ENCODE measurements around the gene SULT4A1. TPM values are rescaled to one million over a fixed set of nuclear protein-coding genes. Genes with fewer than 3 reads are reported as not detected.

Gene SULT4A1, protein sequence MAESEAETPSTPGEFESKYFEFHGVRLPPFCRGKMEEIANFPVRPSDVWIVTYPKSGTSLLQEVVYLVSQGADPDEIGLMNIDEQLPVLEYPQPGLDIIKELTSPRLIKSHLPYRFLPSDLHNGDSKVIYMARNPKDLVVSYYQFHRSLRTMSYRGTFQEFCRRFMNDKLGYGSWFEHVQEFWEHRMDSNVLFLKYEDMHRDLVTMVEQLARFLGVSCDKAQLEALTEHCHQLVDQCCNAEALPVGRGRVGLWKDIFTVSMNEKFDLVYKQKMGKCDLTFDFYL
- polyA plus RNA-seq (2011; rRNA removed), result 0.15 and 0.39 TPM in 2 replicates
- 0.14 and 0.67 TPM in 2 replicates for polyA minus RNA-seq (2011; rRNA and poly(A)+ RNA removed)

- H3K36me3 ChIP-seq (ENCODE audit: control insufficient read depth, insufficient read depth, low read length), result no peaks in the 10 kb centered on the region
- CTCF ChIA-PET, result interaction anchor here (1.6 kb wide), 1 partner anchor 23 kb away, joined by 5 read pairs; no protein-coding TSS in a partner anchor
- POLR2A ChIA-PET, result no interaction called here
- TF ChIP-seq, protein P1, sequence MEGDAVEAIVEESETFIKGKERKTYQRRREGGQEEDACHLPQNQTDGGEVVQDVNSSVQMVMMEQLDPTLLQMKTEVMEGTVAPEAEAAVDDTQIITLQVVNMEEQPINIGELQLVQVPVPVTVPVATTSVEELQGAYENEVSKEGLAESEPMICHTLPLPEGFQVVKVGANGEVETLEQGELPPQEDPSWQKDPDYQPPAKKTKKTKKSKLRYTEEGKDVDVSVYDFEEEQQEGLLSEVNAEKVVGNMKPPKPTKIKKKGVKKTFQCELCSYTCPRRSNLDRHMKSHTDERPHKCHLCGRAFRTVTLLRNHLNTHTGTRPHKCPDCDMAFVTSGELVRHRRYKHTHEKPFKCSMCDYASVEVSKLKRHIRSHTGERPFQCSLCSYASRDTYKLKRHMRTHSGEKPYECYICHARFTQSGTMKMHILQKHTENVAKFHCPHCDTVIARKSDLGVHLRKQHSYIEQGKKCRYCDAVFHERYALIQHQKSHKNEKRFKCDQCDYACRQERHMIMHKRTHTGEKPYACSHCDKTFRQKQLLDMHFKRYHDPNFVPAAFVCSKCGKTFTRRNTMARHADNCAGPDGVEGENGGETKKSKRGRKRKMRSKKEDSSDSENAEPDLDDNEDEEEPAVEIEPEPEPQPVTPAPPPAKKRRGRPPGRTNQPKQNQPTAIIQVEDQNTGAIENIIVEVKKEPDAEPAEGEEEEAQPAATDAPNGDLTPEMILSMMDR (IDR thresholded peaks at IDR 0.05; ENCODE audit: insufficient read depth, low read depth, low read length), result no peak
- no peak for DNase-seq (ENCODE audit: low read depth)
- peak within 1 kb of the TSS; percentile 39 for H3K4me3 ChIP-seq (ENCODE audit: low read depth, low read length)
- peaks cover 5% of the 10 kb centered on the region for H3K27me3 ChIP-seq (ENCODE audit: control insufficient read depth, insufficient read depth, low read length)
These were observed at the start of gene SULT4A1 for GRCh38 chr22:43862074-43862881. TSS of gene SULT4A1 (minus strand) at chr22:43862513. CDS start at chr22:43862382, 131 bp downstream.

- Histone ChIP-seq H3K4me3 (ENCODE audit: low read depth, low read length) (no peak overlapping the region), H3K27me3 (ENCODE audit: control insufficient read depth, insufficient read depth, low read length) (peaks cover 10% of the 10 kb centered on the region), H3K36me3 (ENCODE audit: control insufficient read depth, insufficient read depth, low read length) (no peaks in the 10 kb centered on the region)
- ChIA-PET CTCF (no interaction called here), POLR2A (no interaction called here)
- TF ChIP-seq, protein P1 (IDR thresholded peaks at IDR 0.05; ENCODE audit: insufficient read depth, low read depth, low read length), result no peak
- no peak for DNase-seq (ENCODE audit: low read depth)
These were observed 49.0 kb upstream of the SULT4A1 start for GRCh38 chr22:43911351-43911750.

- Histone ChIP-seq H3K27me3 (ENCODE audit: control insufficient read depth, insufficient read depth, low read length) (peaks cover 10% of the 10 kb centered on the region), H3K4me3 (ENCODE audit: low read depth, low read length) (no peak overlapping the region), H3K36me3 (ENCODE audit: control insufficient read depth, insufficient read depth, low read length) (no peaks in the 10 kb centered on the region)
- POLR2A ChIA-PET, result no interaction called here
- TF ChIP-seq, protein P1 (IDR thresholded peaks at IDR 0.05; ENCODE audit: insufficient read depth, low read depth, low read length), result no peak
- CTCF ChIA-PET, result no interaction called here
- no peak for DNase-seq (ENCODE audit: low read depth)
These were observed 47.9 kb upstream of the SULT4A1 start for GRCh38 chr22:43910178-43910695.

DNA sequence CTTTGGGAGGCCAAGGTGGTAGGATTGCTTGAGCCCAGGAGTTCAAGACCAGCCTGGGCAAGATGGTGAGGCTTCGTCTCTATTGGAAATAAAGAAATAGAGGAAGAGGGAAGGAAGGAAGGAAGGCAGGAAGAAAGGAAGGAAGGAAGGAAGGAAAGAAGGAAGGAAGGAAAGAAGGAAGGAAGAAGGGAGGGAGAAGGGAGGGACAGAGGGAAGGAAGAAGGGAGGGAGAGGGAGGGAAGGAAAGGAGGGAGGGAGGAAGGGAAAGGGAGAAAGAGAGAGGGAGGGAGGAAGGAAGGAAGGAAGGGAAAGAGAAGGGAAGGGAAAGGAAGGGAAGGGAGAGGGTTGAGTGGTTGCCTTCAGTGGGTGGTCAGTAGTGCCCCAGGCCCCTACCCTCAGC is 47.4 kb upstream of the SULT4A1 start:
- CTCF ChIA-PET, result no interaction called here
- DNase-seq (ENCODE audit: low read depth), result no peak
- POLR2A ChIA-PET, result no interaction called here
- Histone ChIP-seq H3K27me3 (ENCODE audit: control insufficient read depth, insufficient read depth, low read length) (peaks cover 10% of the 10 kb centered on the region), H3K4me3 (ENCODE audit: low read depth, low read length) (no peak overlapping the region), H3K36me3 (ENCODE audit: control insufficient read depth, insufficient read depth, low read length) (no peaks in the 10 kb centered on the region)
- TF ChIP-seq, protein P1 (IDR thresholded peaks at IDR 0.05; ENCODE audit: insufficient read depth, low read depth, low read length), result no peak

DNA sequence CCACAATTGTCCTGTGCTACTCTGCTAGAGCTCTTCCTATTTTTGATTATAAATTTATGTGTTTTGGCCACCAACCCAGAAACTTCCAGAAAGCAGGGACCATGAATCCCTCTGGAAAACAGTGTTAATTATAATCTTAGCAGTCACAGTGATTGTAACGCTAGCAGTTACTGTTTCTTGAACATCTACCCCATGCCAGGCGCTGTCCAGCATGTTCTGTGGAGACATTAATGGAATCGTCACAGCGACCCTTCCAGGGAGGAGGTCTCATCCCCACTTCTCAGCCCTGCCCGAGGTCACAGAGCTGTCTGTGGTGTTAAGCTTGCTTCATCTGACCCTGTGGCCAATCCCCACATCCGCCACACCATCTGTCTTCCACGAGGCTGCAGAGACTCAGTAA is 43.4 kb upstream of the SULT4A1 start:
- TF ChIP-seq, protein P1 (IDR thresholded peaks at IDR 0.05; ENCODE audit: insufficient read depth, low read depth, low read length), result no peak
- CTCF ChIA-PET, result interaction anchor here (0.6 to 1.2 kb wide), 7 partner anchors 8 to 215 kb away, joined by 3 to 7 read pairs (median 3); no protein-coding TSS in a partner anchor
- Histone ChIP-seq H3K36me3 (ENCODE audit: control insufficient read depth, insufficient read depth, low read length) (no peaks in the 10 kb centered on the region), H3K4me3 (ENCODE audit: low read depth, low read length) (no peak overlapping the region), H3K27me3 (ENCODE audit: control insufficient read depth, insufficient read depth, low read length) (peaks cover 5% of the 10 kb centered on the region)
- POLR2A ChIA-PET, result no interaction called here
- DNase-seq (ENCODE audit: low read depth), result no peak

Measured in BJ (cell line).